SK-N-SH (cell line): Measurements from ENCODE around the gene MYO1E. TPM values are rescaled to one million over a fixed set of nuclear protein-coding genes. Genes with fewer than 3 reads are reported as not detected.

Experiments used
- CTCF ChIA-PET: fragments of 300-600, 350-600 bp; formaldehyde crosslinking; extraction: SDS; loops from one replicate; lab custom pipeline; 2021; lab: Yijun Ruan, JAX
- POLR2A ChIA-PET: fragments of 350-600 bp; sonication (Branson Sonifier 250); formaldehyde crosslinking; extraction: SDS; loops from one replicate; lab custom pipeline; 2020; ENCODE audit warnings: antibody characterized with exemption, inconsistent platforms; lab: Yijun Ruan, JAX
- DNase-seq: peaks from one replicate; pipeline ENCODE4 v3.0.0; 2012
- H2AFZ ChIP-seq: fragments of 200-600 bp; sonication (generic); 2 replicates; pipeline ENCODE4 v1.8.1; 2016; ENCODE audit warnings: antibody characterized with exemption, mild to moderate bottlenecking, low read depth
- H3F3A ChIP-seq: fragments of 200-600 bp; sonication (generic); replicated peaks from 2 replicates; pipeline ENCODE3; 2016; ENCODE audit warnings: antibody characterized with exemption, mild to moderate bottlenecking; ENCODE audit not compliant: insufficient read depth
- H3K27ac ChIP-seq, 2 experiments: fragments of 200-500 bp in 1 of 2; fragments of 200-600 bp in 1 of 2; sonication (Bioruptor generic) in 1 of 2; sonication (generic), shearing (Covaris generic) in 1 of 2; 2 replicates each; pipeline versions ENCODE4 v1.5.1 to v1.6.1; 2014 to 2016; ENCODE audit warnings: low read depth in 2 of 2, inconsistent platforms in 1 of 2, low read length in 1 of 2, mild to moderate bottlenecking in 1 of 2, mixed read lengths in 1 of 2
- H3K27me3 ChIP-seq: fragments of 200-600 bp; sonication (generic), shearing (Covaris generic); 2 replicates; pipeline ENCODE4 v1.6.1; 2016; ENCODE audit warnings: mixed run types; ENCODE audit not compliant: insufficient read depth
- H3K36me3 ChIP-seq, 2 experiments: fragments of 200-500 bp in 1 of 2; fragments of 200-600 bp in 1 of 2; sonication (Bioruptor generic) in 1 of 2; sonication (generic) in 1 of 2; replicated peaks in 1 of 2; 2 replicates each; pipeline versions ENCODE3 to v1.5.1; 2014 to 2016; ENCODE audit warnings: low read length in 1 of 2, mild to moderate bottlenecking in 1 of 2; ENCODE audit not compliant: insufficient read depth in 2 of 2, control insufficient read depth in 1 of 2
- H3K4me1 ChIP-seq, 2 experiments: fragments of 200-500 bp in 1 of 2; fragments of 200-600 bp in 1 of 2; sonication (Bioruptor generic) in 1 of 2; sonication (generic), shearing (Covaris generic) in 1 of 2; 2 replicates each; pipeline versions ENCODE4 v1.5.1 to v1.6.1; 2014 to 2016; ENCODE audit warnings: low read depth in 1 of 2, low read length in 1 of 2, mixed run types in 1 of 2; ENCODE audit not compliant: insufficient read depth in 2 of 2, control insufficient read depth in 1 of 2
- H3K4me2 ChIP-seq: fragments of 200-600 bp; sonication (generic), shearing (Covaris generic); 2 replicates; pipeline ENCODE4 v1.6.1; 2017; ENCODE audit warnings: mixed run types
- H3K4me3 ChIP-seq, 2 experiments: fragments of 200-500 bp in 1 of 2; fragments of 200-600 bp in 1 of 2; sonication (Bioruptor generic) in 1 of 2; sonication (generic), shearing (Covaris generic) in 1 of 2; 2 replicates each; pipeline versions ENCODE4 v1.5.1 to v1.8.1; 2014 to 2016; ENCODE audit warnings: low read depth in 2 of 2, inconsistent platforms in 1 of 2, low read length in 1 of 2, mild to moderate bottlenecking in 1 of 2, mixed read lengths in 1 of 2, moderate library complexity in 1 of 2
- H3K79me2 ChIP-seq: fragments of 200-600 bp; sonication (generic); 2 replicates; pipeline ENCODE4 v1.8.1; 2017; ENCODE audit warnings: mild to moderate bottlenecking; ENCODE audit not compliant: insufficient read depth
- H3K9ac ChIP-seq: fragments of 200-600 bp; sonication (generic); 2 replicates; pipeline ENCODE4 v1.6.1; 2017; ENCODE audit warnings: mixed run types
- H3K9me2 ChIP-seq: fragments of 200-600 bp; sonication (generic); 2 replicates; pipeline ENCODE4 v1.6.1; 2017; ENCODE audit warnings: mixed run types
- H3K9me3 ChIP-seq: fragments of 200-600 bp; sonication (generic); 2 replicates; pipeline ENCODE4 v1.6.1; 2017; ENCODE audit warnings: mixed run types, mild to moderate bottlenecking, moderate library complexity
- H4K20me1 ChIP-seq: fragments of 200-600 bp; sonication (generic); 2 replicates; pipeline ENCODE4 v1.6.1; 2017; ENCODE audit warnings: mild to moderate bottlenecking, mixed run types; ENCODE audit not compliant: insufficient read depth
- CTCF ChIP-seq: fragments of 200-600 bp; sonication (generic); IDR thresholded peaks from 2 replicates; pipeline ENCODE4 v1.6.1; 2017; ENCODE audit warnings: antibody characterized with exemption, mild to moderate bottlenecking, moderate library complexity
- ELF1 ChIP-seq: IDR thresholded peaks from 2 replicates; pipeline ENCODE4 v1.4.0; 2012
- FOXM1 ChIP-seq: IDR thresholded peaks from 2 replicates; pipeline ENCODE4 v1.4.0; 2012; ENCODE audit warnings: low read depth, mild to moderate bottlenecking
- MEF2A ChIP-seq: IDR thresholded peaks from 2 replicates; pipeline ENCODE4 v1.4.0; 2012; ENCODE audit warnings: low read depth, borderline replicate concordance
- NFIC ChIP-seq: IDR thresholded peaks from 2 replicates; pipeline ENCODE4 v1.4.0; 2012; ENCODE audit warnings: borderline replicate concordance
- POLR2AphosphoS5 ChIP-seq: IDR thresholded peaks from 2 replicates; pipeline ENCODE4 v1.6.1; 2012; ENCODE audit warnings: low read depth, low read length
- RCOR1 ChIP-seq: fragments of 150-350 bp; IDR thresholded peaks from 2 replicates; pipeline ENCODE4 v1.6.1; 2017; ENCODE audit warnings: antibody characterized with exemption, low read length
- WGBS: methylation state at CpG from one replicate; pipeline ENCODE4 v1.1.6; 2017; ENCODE audit warnings: low lambda C conversion rate; 5-methylcytosine and 5-hydroxymethylcytosine counted together
- polyA plus RNA-seq, 3 experiments: library from polyadenylated mRNA; depleted of rRNA; stranded (reverse); fragments of >200 nt; gene quantifications; 2 replicates each; pipeline ENCODE4 v1.2.3, GENCODE V29; 2012
- small RNA-seq, 7 experiments: library from RNA; depleted of rRNA; stranded (forward); fragments of <200 nt; gene quantifications; one replicate each; pipeline ENCODE3, GENCODE V24; 2012

MYO1E gene
- polyA plus RNA-seq, 1 of the 3 experiments (the other 2 are of a cell fraction) = 9.7 TPM

- Histone ChIP-seq H3K9me3 (no peaks in the 10 kb centered on the region), H3K79me2 (no peaks in the 10 kb centered on the region), H3K36me3 (peaks cover 68 to 83% of the 10 kb centered on the region in 2 experiments), H3K4me2 (no peak overlapping the region), H3K27ac (no peak overlapping the region), H3K4me1 (no peaks in the 10 kb centered on the region), H4K20me1 (no peaks in the 10 kb centered on the region), H2AFZ (no peak overlapping the region), H3F3A (peaks cover 12% of the 10 kb centered on the region), H3K9me2 (no peaks in the 10 kb centered on the region), H3K4me3 (no peak overlapping the region), H3K27me3 (no peaks in the 10 kb centered on the region), H3K9ac (no peak overlapping the region)
- DNase-seq = no peak
- 91% methylated on average over 1 of the region's 1 CpG for WGBS
- ChIA-PET POLR2A (no interaction called here), CTCF (interaction anchor here (1.9 kb wide), 1 partner anchor 20 kb away, joined by 8 read pairs; no protein-coding TSS in a partner anchor)
- TF ChIP-seq RCOR1 (no peak), CTCF (no peak), NFIC (no peak), FOXM1 (no peak), MEF2A (no peak)
Measured at GRCh38 chr15:59094077-59094476, 278.6 kb downstream of the MYO1E start.

GRCh38 chr15:59087731-59088130 is 284.9 kb downstream of the MYO1E start:
- Histone ChIP-seq H3K27ac (no peak overlapping the region), H3K9ac (no peak overlapping the region), H3F3A (peaks cover 3% of the 10 kb centered on the region), H3K4me1 (no peaks in the 10 kb centered on the region), H3K79me2 (0 out of 2 replicates have a peak, but pooled peaks cover 3% of the 10 kb centered on the region), H3K4me2 (no peak overlapping the region), H3K9me3 (no peaks in the 10 kb centered on the region), H3K36me3 (peaks cover 72 to 78% of the 10 kb centered on the region in 2 experiments), H2AFZ (no peak overlapping the region), H4K20me1 (no peaks in the 10 kb centered on the region), H3K4me3 (no peak overlapping the region), H3K9me2 (no peaks in the 10 kb centered on the region), H3K27me3 (no peaks in the 10 kb centered on the region)
- TF ChIP-seq ELF1 (no peak), POLR2AphosphoS5 (no peak)
- 100% methylated on average over 2 of the region's 2 CpGs for WGBS
- ChIA-PET POLR2A (no interaction called here), CTCF (interaction anchor here (1.3 kb wide), 1 partner anchor 38 kb away, joined by 3 read pairs; no protein-coding TSS in a partner anchor)
- no peak for DNase-seq

Small RNA genes within 50 kb of the gene (small RNA-seq; reads per million reads assigned to genes)
- gene MIR2116 = 0.13 to 9.2 (median 4.2) reads per million in 7 experiments
- gene RF00019 = 0 reads per million in 7 experiments
- gene RNU4-80P = 0 reads per million in 7 experiments
- gene RNU6-212P = 0 reads per million in 7 experiments

Other genes with a start within 250 kb of the MYO1E start
- not detected in 2 replicates for gene LDHAL6B, start 166.0 kb downstream of the MYO1E start, polyA plus RNA-seq (2012; rRNA removed)
- 0.86 and 1.1 TPM in 2 replicates for gene FAM81A, start 65.3 kb upstream of the MYO1E start, polyA plus RNA-seq (2012; rRNA removed)
- 0.08 TPM in 1 of 2 replicates, not detected in the other for gene GCNT3, start 238.9 kb upstream of the MYO1E start, polyA plus RNA-seq (2012; rRNA removed)